Fibroblast of the conjunctiva (primary cell): ENCODE results near the gene DEFB108B.
A peak's percentile ranks its signal among the peaks of the same experiment; 100 is the strongest.
"Not testable (repeated sequence)": the region's sequence is repeated elsewhere in the genome, so short reads cannot be mapped to it uniquely, and the experiment has no call there.

Experiments used
- DNase-seq: peaks from one replicate; pipeline ENCODE4 v3.0.0-alpha.2; 2010; ENCODE audit warnings: low read depth

Gene DEFB108B, protein sequence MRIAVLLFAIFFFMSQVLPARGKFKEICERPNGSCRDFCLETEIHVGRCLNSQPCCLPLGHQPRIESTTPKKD

GRCh38 chr11:71832811-71833210 lies at the start of gene DEFB108B:
Gene DEFB108B, plus strand, starts transcription at chr11:71833200. Its CDS starts 0 bp downstream, at chr11:71833200.
- not testable (repeated sequence) for DNase-seq

DNA sequence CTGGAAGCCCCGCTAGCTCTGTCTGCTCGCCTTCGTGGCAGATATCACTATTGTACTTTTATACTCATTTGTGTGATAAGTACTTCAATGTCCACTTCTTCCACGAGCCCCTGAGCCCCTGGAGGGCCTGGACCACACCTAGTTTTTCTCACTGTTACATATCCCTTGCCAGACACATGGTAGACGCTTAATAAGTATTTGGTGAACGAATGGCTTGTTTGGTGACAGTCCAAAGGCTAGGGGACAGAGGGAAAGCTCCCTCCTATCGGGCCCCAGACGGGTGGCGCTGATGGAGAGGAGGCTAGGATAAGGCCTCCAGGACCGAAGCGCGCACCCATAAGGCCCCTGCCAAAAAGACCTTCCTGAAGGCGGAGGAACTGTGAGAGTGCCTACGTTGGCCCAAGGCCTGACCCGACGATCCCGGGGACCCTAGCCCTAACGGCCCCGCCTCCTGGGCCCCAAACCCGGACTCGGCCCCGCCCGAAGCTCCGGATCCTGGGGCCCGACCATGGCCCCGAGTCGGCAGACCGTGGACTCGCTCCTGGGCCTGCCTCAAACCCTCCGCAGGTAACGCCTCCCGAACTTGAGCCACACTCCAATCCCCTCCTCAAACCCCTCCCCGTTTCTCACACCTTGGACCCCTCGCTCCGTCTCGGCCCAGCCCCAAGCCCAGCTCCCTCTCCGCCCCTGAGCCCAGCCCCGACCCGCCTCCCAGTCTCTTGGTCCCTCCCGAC lies 46.7 kb upstream of the DEFB108B start:
- peak; percentile 52 for DNase-seq

DNA sequence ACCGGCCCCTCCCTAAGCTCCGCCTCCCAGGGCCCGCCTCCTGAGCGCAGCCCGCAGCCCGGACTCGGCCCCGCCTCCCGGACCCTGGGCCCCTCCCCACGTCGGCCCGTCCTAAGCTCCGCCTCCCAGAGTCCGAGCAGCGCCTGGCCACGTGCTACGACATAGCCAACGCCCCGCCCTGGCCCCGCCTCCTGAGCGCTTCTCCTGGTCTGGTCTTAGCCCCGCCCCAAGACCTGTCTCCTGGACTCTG lies 46.2 kb upstream of the DEFB108B start:
- peak; percentile 99 for DNase-seq

DNA sequence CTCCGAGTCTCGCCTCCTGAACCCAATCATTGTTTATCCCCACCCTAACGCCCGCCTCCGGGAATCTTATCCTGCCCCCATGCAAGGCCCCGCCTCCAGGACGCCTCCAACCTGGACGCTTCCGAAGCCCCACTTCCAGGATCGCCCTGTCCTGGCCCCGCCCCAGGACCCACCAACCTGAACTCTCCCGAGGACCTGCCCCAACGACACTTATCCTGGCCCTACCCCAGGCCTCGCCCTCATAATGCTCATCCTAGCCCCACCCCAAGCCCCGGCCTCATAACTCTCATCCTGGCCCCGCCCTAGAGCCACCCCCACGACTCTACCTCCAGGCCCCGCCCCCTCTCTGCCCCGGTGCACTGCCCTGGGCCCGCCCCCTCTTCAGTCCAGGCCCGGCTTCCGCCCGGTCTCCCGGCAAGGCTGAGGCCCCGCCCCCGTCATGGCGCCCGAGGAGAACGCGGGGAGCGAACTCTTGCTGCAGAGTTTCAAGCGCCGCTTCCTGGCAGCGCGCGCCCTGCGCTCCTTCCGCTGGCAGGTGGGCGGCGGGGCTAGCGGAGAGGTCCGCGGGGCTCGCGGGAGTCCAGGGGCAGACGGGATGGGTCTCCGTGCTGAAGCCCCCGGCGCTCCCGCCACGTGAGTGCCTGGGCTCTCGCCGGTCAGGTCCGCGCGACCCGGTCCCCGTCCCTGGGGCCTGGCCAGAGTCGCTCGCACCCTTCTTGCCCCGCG lies 45.7 kb upstream of the DEFB108B start:
- no peak for DNase-seq

DNA sequence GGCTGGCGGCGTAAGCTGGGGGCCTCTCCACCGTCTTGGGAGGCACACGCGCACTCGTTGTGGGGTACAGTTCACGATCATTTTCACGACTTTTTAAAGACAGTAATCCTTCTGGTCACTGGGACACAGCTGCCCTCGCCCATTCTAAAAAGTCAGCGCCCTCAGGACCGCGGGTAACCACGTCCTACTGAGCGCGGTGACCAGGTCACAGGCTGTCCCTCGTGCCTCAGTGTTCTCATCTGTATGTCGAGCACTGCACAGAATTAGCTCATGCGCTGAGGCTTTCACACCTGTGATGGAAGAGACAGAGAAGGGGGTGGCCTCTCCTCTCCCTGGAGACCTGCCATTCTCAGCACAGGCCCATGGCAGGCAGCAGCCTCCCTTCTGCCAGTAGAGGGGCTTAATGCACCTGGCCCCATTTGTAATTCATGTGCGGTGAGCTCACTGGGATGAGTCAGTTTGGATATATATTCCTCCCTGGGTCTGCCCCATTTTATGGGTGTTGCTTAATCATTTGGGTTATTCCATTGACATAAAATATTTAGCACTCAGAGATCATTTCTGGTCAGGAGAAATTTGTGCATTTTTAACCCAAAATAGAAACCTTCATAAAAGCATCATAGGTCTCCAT lies 45.1 kb upstream of the DEFB108B start:
- not testable (repeated sequence) for DNase-seq

DNA sequence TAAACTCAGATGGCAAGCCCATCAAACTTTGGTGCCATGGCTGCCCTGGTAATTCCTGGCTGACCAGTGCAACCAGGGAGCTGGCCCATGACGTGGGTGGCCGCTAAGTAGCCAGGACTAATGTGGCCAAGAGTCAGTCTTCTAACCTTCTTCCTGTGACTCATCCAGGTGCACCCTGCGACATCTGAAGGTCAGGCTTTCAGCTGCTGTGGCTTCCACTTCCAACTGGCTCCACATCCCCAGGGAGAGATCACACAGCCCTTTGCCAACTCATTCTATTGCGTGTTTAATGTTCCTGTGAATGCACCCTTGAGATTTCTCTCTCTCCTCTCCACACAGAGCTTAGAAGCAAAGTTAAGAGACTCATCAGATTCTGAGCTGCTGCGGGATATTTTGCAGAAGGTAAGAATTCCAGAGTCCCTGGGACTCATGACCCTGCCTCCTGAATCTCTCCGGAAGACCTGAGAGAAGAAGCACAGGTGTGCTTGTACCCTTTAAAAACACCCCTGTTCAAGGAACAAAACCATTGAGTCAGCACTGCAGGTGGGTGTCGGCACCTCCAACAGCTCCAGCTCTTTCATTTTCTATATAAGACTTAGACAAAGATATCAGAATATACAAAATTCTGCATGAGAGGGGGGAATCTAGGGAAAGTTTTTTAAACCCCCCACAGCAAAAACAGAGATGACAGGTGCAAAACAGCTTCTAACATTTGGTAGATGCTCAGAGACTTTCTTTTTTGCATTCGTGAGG lies 43.4 kb upstream of the DEFB108B start:
- not testable (repeated sequence) for DNase-seq

GRCh38 chr11:71791111-71791510 lies 41.9 kb upstream of the DEFB108B start:
- not testable (repeated sequence) for DNase-seq

DNA sequence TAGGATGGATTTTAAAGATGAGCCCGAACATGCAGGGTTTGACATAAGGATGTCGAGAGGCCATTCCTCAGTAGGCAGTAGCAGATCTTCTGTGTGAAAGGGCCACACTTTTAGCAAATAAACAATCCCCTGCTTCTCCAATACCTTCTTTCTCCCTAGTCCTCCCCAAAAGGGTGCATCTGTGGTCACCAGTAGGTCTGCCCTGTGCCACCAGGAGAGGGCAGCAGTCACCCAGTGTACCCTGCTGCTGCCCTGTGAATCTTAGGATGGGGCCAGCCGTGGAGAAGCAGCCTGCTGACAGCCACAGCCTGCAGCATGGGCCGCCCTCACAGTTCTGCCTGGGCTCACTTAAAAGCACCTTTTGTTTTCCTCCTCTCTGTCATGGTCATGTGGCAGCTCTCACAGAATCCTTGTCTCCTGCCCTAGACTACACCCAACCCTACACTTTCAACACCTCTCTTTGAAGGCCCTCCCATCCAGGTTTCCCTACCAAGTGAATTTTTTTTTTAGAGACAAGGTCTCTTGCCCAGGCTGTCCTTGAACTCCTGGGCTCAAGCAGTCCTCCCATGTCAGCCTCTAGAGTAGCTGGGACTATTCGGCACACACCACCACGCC lies 40.3 kb upstream of the DEFB108B start:
- DNase-seq: not testable (repeated sequence)

GRCh38 chr11:71794386-71795040 lies 38.5 kb upstream of the DEFB108B start:
- DNase-seq: not testable (repeated sequence)

- not testable (repeated sequence) for DNase-seq
Measured at GRCh38 chr11:71795236-71795635, 37.8 kb upstream of the DEFB108B start.

GRCh38 chr11:71796016-71796415 lies 37.0 kb upstream of the DEFB108B start:
- not testable (repeated sequence) for DNase-seq

DNA sequence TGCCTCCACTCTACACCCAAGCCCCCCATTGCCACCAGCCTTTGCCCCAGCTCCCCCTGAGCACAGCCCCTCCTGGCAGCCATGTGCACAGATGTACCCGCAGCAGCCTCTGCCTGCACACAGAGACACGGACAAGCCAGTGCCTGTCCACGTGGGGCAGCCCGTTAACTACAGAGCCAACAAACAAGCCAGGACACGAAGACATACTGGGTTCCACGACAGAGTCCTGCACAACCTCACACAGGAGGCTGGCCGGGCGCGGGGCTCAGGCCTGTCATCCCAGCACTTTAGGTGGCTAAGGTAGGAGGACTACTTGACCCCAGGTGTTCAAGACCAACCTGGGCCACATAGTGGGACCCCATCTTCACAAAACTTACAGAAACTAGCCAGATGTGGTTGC lies 36.2 kb upstream of the DEFB108B start:
- DNase-seq: not testable (repeated sequence)

GRCh38 chr11:71799556-71800128 lies 33.4 kb upstream of the DEFB108B start:
- DNase-seq: not testable (repeated sequence)

GRCh38 chr11:71800335-71800953 lies 32.6 kb upstream of the DEFB108B start:
- DNase-seq: peak; percentile 40

DNA sequence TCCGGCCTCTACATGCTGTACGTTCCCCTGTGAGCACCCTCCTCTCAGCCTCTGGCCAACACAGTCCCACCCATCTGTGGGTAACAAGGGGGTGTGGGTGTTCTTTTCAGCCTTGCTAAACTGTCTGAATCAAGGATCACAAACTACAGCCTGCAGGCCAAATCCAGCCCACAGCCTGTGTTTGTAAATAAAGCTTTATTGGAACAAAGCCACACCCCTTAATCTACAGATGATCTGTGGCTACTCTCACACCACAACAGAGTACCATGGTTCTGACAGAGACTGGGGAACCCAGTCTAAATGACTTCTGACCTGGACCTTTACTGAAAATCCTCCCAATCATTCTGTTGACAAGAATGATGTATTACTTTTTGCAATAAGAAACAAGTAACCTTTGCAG lies 32.0 kb upstream of the DEFB108B start:
- not testable (repeated sequence) for DNase-seq

DNA sequence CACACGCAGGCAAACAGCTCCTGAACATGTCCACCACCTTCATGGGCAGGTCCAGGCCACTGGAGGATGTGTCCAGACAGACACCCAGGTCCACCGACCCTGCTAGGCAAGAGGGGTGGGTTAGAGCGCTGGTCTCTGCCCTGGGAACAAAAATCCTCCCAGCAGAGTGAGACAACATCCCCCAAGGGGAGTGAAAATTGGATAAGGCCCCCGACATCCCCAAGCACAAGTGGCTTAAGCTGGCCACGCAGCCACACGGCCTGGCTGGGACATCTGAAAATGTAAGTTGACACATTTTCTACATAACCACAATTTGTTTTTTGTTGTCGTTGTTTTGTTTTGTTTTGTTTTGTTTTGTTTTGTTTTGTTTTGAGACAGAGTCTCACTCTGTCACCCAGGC lies 30.1 kb upstream of the DEFB108B start:
- not testable (repeated sequence) for DNase-seq

GRCh38 chr11:71804158-71804947 lies 28.6 kb upstream of the DEFB108B start:
- DNase-seq: not testable (repeated sequence)

DNA sequence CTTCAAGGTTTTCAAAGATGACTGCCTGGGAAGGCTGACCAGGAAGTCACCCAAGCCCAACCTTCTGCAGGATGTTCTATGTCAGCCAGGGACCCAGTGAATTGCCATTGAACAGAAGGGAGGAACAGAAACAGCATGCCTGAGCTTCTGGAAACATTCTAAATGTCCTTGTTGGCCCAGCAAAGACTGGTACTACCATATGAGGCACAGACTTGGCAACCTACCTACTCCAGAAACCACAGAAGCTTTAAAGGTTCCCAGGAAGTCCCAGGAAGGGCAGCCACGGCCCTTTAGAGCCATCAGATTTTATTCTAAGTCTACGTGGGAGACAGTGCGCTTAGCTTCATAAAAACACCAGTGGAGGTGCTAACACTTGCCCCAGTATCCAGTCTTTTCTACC lies 20.5 kb upstream of the DEFB108B start:
- DNase-seq: not testable (repeated sequence)
